Measurements from ENCODE around the gene GPC5.

GPC5 gene

DNA sequence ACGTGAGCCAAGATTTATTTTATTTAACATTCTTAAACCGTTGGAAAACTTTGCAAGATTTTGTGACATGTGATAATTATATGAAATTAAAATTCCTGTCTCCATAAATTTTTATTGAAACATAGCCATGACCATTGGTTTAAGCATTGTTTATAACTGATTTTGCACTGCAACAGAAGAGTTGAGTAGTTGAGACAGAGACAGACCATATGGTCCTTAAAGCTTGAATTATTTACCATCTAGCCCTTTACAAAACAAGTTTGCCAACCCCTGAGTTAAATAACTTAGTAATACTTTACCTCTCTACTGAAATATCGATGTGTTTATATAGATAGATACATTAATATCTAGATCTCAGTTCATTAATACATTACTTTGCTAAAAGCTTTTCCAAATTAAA lies 1014.1 kb downstream of the GPC5 start:
- TF ChIP-seq, protein P1, sequence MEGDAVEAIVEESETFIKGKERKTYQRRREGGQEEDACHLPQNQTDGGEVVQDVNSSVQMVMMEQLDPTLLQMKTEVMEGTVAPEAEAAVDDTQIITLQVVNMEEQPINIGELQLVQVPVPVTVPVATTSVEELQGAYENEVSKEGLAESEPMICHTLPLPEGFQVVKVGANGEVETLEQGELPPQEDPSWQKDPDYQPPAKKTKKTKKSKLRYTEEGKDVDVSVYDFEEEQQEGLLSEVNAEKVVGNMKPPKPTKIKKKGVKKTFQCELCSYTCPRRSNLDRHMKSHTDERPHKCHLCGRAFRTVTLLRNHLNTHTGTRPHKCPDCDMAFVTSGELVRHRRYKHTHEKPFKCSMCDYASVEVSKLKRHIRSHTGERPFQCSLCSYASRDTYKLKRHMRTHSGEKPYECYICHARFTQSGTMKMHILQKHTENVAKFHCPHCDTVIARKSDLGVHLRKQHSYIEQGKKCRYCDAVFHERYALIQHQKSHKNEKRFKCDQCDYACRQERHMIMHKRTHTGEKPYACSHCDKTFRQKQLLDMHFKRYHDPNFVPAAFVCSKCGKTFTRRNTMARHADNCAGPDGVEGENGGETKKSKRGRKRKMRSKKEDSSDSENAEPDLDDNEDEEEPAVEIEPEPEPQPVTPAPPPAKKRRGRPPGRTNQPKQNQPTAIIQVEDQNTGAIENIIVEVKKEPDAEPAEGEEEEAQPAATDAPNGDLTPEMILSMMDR (IDR thresholded peaks at IDR 0.05; ENCODE audit: control extremely low read depth, extremely low read depth, low read depth, missing control alignments): no peak
- no peak for DNase-seq (ENCODE audit: extremely low spot score)
- CTCF ChIA-PET: no interaction called here
- POLR2A ChIA-PET: no interaction called here

DNA sequence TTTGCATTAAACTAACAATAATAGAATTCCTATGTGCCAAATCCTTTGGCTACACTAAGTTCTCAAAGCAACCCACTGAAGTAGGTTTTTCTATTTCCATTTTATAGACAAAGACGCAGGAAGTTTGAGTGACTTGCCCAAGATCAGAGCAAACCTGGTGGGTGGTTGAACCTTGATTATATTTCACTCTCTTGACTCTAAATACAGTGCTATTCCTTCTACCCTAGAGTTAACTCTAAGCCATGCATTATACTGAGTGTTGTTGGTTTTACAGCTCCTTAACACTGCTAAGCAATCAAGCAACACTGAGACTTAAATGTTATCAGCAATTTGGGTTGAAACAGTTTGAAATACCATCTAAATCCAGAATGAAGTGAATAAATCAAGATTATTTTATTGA lies 1014.6 kb downstream of the GPC5 start:
- TF ChIP-seq, protein P1 (IDR thresholded peaks at IDR 0.05; ENCODE audit: control extremely low read depth, extremely low read depth, low read depth, missing control alignments): no peak
- POLR2A ChIA-PET: no interaction called here
- CTCF ChIA-PET: interaction anchor here (1.1 kb wide), 1 partner anchor 9 kb away, joined by 3 read pairs; no protein-coding TSS in a partner anchor
- DNase-seq (ENCODE audit: extremely low spot score): no peak

DNA sequence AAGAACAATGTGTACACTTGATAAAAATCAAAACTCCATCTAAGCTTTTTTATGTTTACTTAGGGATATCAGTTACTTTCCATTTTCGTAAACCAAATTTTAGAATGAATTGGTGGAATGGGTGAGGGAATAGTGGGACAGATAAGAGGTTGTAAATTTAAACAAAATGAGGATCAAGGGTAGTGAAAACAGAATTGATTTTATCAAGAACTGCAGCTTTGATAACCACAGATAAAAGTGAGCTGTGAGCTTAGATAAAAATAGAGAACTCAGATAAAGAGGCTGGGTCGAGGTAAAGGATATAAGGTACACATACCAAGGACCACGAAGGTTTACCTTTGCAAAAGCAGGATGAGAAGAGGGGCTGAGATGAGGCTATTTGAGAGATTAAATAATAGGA lies 1015.0 kb downstream of the GPC5 start:
- no peak for DNase-seq (ENCODE audit: extremely low spot score)
- ChIA-PET POLR2A (no interaction called here), CTCF (interaction anchor here (1.1 kb wide), 1 partner anchor 9 kb away, joined by 3 read pairs; no protein-coding TSS in a partner anchor)
- TF ChIP-seq, protein P1 (IDR thresholded peaks at IDR 0.05; ENCODE audit: control extremely low read depth, extremely low read depth, low read depth, missing control alignments): no peak

DNA sequence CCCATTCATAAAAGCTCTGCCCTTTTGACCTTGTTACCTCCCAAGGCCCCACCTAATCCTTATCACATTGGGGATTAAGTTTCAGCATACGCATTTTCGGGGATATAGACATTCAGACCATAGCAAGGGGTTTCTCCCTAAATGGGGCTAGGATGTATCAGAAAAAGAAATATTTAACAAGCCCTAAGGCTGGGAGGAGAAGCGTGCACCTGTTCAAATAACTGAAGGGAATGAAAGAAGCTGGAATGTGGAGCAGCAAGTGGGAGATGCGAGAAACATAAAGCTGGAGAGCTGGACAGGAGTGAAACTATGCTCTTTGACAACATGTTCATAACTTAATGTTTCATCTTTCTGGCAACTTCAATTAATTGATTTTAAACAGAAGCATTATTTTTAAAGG lies 1016.4 kb downstream of the GPC5 start:
- ChIA-PET POLR2A (no interaction called here), CTCF (no interaction called here)
- TF ChIP-seq, protein P1 (IDR thresholded peaks at IDR 0.05; ENCODE audit: control extremely low read depth, extremely low read depth, low read depth, missing control alignments): no peak
- no peak for DNase-seq (ENCODE audit: extremely low spot score)

DNA sequence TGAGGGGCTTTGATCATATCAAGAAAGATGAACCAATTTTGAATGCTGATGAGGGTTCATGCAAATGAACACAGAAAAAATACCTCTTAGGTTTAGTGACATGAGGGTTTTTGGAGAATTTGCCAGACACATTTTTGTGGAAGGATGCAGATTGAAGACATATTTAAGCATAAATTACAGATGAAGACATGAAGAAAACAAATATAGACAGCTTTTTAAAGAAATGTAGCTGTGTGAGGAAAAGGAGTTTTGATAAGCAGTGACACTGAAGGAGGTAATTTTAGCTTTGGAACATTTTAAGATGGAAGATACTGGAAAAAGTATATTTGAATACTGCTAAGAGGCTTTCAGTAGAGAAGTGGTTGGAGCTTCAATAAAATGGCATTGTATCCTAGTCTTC lies 1017.4 kb downstream of the GPC5 start:
- TF ChIP-seq, protein P1 (IDR thresholded peaks at IDR 0.05; ENCODE audit: control extremely low read depth, extremely low read depth, low read depth, missing control alignments): no peak
- ChIA-PET CTCF (no interaction called here), POLR2A (no interaction called here)
- DNase-seq (ENCODE audit: extremely low spot score): no peak

DNA sequence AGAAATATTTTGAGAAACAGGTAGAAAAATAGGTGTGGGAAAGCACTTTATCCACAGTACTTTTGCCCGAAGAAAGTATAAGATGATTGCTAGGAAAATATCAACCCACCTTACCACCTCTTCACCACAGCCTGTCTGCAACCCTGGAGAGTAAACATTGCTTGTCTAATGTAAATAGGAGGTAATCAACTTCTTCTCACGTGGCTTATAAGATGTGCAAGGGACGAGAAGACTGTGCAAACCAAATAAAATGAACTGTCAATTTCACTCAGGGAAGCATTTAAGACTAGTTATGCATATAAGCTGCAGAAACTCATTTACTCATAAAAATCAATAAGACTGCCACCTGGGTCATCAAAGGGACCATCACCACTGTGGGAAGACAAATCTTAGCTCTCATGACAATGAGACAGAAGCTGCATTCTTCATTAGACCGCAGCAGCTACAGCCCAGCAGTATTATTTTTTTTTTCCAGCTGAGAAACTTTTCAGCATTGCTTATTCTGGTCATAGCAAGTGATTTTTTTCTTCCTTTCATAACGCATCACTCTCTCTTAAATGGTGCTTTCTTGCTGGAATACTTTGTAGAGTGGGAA lies 1020.5 kb downstream of the GPC5 start:
- DNase-seq (ENCODE audit: extremely low spot score): no peak
- ChIA-PET CTCF (interaction anchor here (0.7 to 1.0 kb wide), 2 partner anchors 26 to 29 kb away, joined by 3 read pairs; no protein-coding TSS in a partner anchor), POLR2A (no interaction called here)
- TF ChIP-seq, protein P1 (IDR thresholded peaks at IDR 0.05; ENCODE audit: control extremely low read depth, extremely low read depth, low read depth, missing control alignments): no peak

Data from GM10248 (cell line).